ENCODE measurements around the gene ANKDD1B. TPM values are rescaled to one million over a fixed set of nuclear protein-coding genes. Genes with fewer than 3 reads are reported as not detected.

The ANKDD1B gene
- total and polyA plus RNA-seq, 5 donors from 2014 or later: 0.69 to 3.3 (median 2.4) TPM

Other genes with a start within 250 kb of the ANKDD1B start
- 49.9 TPM for gene CERT1, start 99.8 kb upstream of the ANKDD1B start, total RNA-seq
- gene CERT1, start 99.8 kb upstream of the ANKDD1B start, polyA plus RNA-seq: 10 to 100 TPM; 19.4 to 25.7 (median 21.8) TPM
- gene POLK, start 99.6 kb upstream of the ANKDD1B start, total RNA-seq: 24.1 TPM
- gene POLK, start 99.6 kb upstream of the ANKDD1B start, polyA plus RNA-seq: 10 to 100 TPM; 19.8 to 33.6 (median 24.1) TPM
- gene POC5, start 106.0 kb downstream of the ANKDD1B start, total RNA-seq: 16.6 TPM
- 10 to 100 TPM; 13.7 to 21.2 (median 18.3) TPM for gene POC5, start 106.0 kb downstream of the ANKDD1B start, polyA plus RNA-seq

Data from CD4-positive, CD25-positive, alpha-beta regulatory T cell (primary cell).